CD4-positive, alpha-beta T cell treated with Interleukin-6 at 100 ng/mL for 8 hours (primary cell): ENCODE data around the gene KLHL8.

Experiments used
- DNase-seq: peaks from one replicate; pipeline ENCODE4 v3.0.0-alpha.2; 2020; ENCODE audit warnings: mixed read lengths, low spot score

The KLHL8 gene

GRCh38 chr4:87121341-87122065 lies 98.9 kb downstream of the KLHL8 start:
- no peak for DNase-seq

GRCh38 chr4:87120411-87121162 lies 99.8 kb downstream of the KLHL8 start:
- DNase-seq = no peak

- DNase-seq = no peak
These were observed 100.4 kb downstream of the KLHL8 start for GRCh38 chr4:87120010-87120409.

GRCh38 chr4:87118826-87119225 lies 101.6 kb downstream of the KLHL8 start:
- DNase-seq = no peak

DNA sequence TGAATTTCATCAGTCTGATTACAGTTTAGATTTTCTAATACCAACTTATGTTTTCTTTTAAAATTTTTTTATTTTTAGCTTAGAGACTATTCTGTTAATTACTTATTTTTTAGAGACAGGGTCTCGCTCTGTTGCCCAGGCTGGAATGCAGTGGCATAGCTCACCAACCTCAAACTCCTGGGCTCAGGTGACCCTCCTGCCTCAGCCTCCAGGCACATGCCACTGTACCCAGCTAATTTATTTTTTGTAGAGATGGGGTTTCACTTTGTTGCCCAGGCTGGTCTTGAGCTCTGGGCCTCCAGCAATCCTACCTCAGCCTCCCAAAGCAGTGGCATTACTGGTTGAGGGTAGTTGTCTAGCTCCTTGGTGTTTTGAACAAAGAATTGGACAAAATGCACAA lies 102.0 kb downstream of the KLHL8 start:
- no peak for DNase-seq

DNA sequence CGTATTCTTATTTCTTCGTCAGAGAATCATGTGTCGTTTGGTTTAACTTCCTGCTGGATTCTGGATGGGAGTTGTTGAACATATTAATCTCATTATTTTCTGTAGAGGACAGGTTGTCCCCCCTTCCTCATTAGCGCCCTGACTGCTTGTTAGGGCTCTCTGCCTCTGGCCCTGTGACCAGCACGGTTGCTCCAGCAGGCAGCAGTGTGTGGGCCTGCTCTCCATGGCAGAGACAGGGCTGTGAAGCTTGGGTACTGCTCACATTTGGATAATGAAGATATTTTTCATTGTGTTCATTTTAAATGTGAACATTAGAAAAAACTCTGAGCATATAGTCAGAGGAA lies 102.7 kb downstream of the KLHL8 start:
- no peak for DNase-seq

GRCh38 chr4:87117051-87117731 lies 103.2 kb downstream of the KLHL8 start:
- no peak for DNase-seq

GRCh38 chr4:87116231-87116630 lies 104.2 kb downstream of the KLHL8 start:
- DNase-seq = no peak

- no peak for DNase-seq
These were observed 106.0 kb downstream of the KLHL8 start for GRCh38 chr4:87114245-87115062.

GRCh38 chr4:87112063-87112462 lies 108.4 kb downstream of the KLHL8 start:
- DNase-seq = no peak
